HEK293 (cell line): ENCODE data around the gene EVI5.

Experiments
- CTCF ChIA-PET: fragments of 350-600 bp; formaldehyde crosslinking; extraction: SDS; loops from one replicate; lab custom pipeline; 2021; ENCODE audit warnings: antibody characterized with exemption; lab: Yijun Ruan, JAX
- POLR2A ChIA-PET: fragments of 300-600 bp; formaldehyde crosslinking; extraction: SDS; loops from one replicate; lab custom pipeline; 2020; ENCODE audit warnings: antibody characterized with exemption, inconsistent platforms; lab: Yijun Ruan, JAX
- H3K27ac ChIP-seq: fragments of 200-500 bp; sonication (Bioruptor generic); 2 replicates; pipeline ENCODE4 v1.5.1; 2014; ENCODE audit warnings: low read depth, low read length, control low read depth, inconsistent platforms; ENCODE audit errors: extremely low read depth
- H3K36me3 ChIP-seq, 2 experiments: fragments of 200-500 bp in 1 of 2; sonication (Bioruptor generic) in 1 of 2; 1 replicate in 1 of 2; 2 replicates in 1 of 2; pipeline ENCODE4 v1.5.1; 2014 to 2017; ENCODE audit warnings: inconsistent platforms in 2 of 2, low read length in 2 of 2; ENCODE audit not compliant: control insufficient read depth in 2 of 2, insufficient read depth in 1 of 2
- H3K4me1 ChIP-seq: fragments of 200-500 bp; sonication (Bioruptor generic); 2 replicates; pipeline ENCODE4 v1.5.1; 2014; ENCODE audit warnings: mild to moderate bottlenecking, low read length, inconsistent platforms; ENCODE audit not compliant: control insufficient read depth, insufficient read depth
- H3K4me3 ChIP-seq: 2 replicates; pipeline ENCODE4 v1.5.1; 2011; ENCODE audit warnings: low read depth, mild to moderate bottlenecking, control low read depth, low read length, moderate library complexity
- H3K9me3 ChIP-seq: fragments of 200-500 bp; sonication (Bioruptor generic); 2 replicates; pipeline ENCODE4 v1.5.1; 2014; ENCODE audit warnings: low read depth, low read length, inconsistent platforms; ENCODE audit not compliant: control insufficient read depth, insufficient read depth
- HIC1 ChIP-seq: fragments of 450-650 bp; formaldehyde crosslinking; IDR thresholded peaks from 2 replicates; pipeline ENCODE4 v1.5.1; 2016; ENCODE audit warnings: missing biosample characterization, missing genetic modification characterization
- KLF1 ChIP-seq: fragments of 450-650 bp; formaldehyde crosslinking; IDR thresholded peaks from 2 replicates; pipeline ENCODE4 v1.5.1; 2016; ENCODE audit warnings: missing biosample characterization, missing genetic modification characterization
- YY1 ChIP-seq: fragments of 450-650 bp; formaldehyde crosslinking; IDR thresholded peaks from 2 replicates; pipeline ENCODE4 v1.5.1; 2018; ENCODE audit warnings: missing biosample characterization, missing genetic modification characterization
- ZBTB21 ChIP-seq: fragments of 450-650 bp; formaldehyde crosslinking; IDR thresholded peaks from 2 replicates; pipeline ENCODE4 v1.5.1; 2017; ENCODE audit warnings: missing biosample characterization, missing genetic modification characterization
- ZFP69B ChIP-seq: fragments of 450-650 bp; formaldehyde crosslinking; IDR thresholded peaks from 2 replicates; pipeline ENCODE4 v1.5.1; 2016; ENCODE audit warnings: missing biosample characterization, missing genetic modification characterization
- ZNF146 ChIP-seq: fragments of 450-650 bp; formaldehyde crosslinking; IDR thresholded peaks from 2 replicates; pipeline ENCODE4 v1.5.1; 2016; ENCODE audit warnings: missing biosample characterization, missing genetic modification characterization
- ZNF175 ChIP-seq: fragments of 450-650 bp; formaldehyde crosslinking; IDR thresholded peaks from 2 replicates; pipeline ENCODE4 v1.5.1; 2016; ENCODE audit warnings: missing biosample characterization, missing genetic modification characterization
- ZNF18 ChIP-seq: fragments of 450-650 bp; formaldehyde crosslinking; IDR thresholded peaks from 2 replicates; pipeline ENCODE4 v1.5.1; 2016; ENCODE audit warnings: missing biosample characterization, missing genetic modification characterization
- ZNF223 ChIP-seq: fragments of 450-650 bp; formaldehyde crosslinking; IDR thresholded peaks from 2 replicates; pipeline ENCODE4 v1.5.1; 2016; ENCODE audit warnings: missing biosample characterization, missing genetic modification characterization
- ZNF350 ChIP-seq: fragments of 450-650 bp; formaldehyde crosslinking; IDR thresholded peaks from 2 replicates; pipeline ENCODE4 v1.5.0; 2017; ENCODE audit warnings: missing biosample characterization, mild to moderate bottlenecking, missing genetic modification characterization
- ZNF354C ChIP-seq: fragments of 450-650 bp; formaldehyde crosslinking; IDR thresholded peaks from 2 replicates; pipeline ENCODE4 v1.5.1; 2016; ENCODE audit warnings: missing biosample characterization, missing genetic modification characterization, low read depth, borderline replicate concordance
- ZNF423 ChIP-seq: fragments of 450-650 bp; formaldehyde crosslinking; IDR thresholded peaks from 2 replicates; pipeline ENCODE4 v1.5.1; 2016; ENCODE audit warnings: missing biosample characterization, missing genetic modification characterization
- ZNF488 ChIP-seq: fragments of 450-650 bp; formaldehyde crosslinking; IDR thresholded peaks from 2 replicates; pipeline ENCODE4 v1.5.1; 2016; ENCODE audit warnings: missing biosample characterization, missing genetic modification characterization
- ZNF558 ChIP-seq: fragments of 450-650 bp; formaldehyde crosslinking; IDR thresholded peaks from 2 replicates; pipeline ENCODE4 v1.5.1; 2016; ENCODE audit warnings: missing biosample characterization, missing genetic modification characterization
- ZNF624 ChIP-seq: fragments of 450-650 bp; formaldehyde crosslinking; IDR thresholded peaks from 2 replicates; pipeline ENCODE4 v1.5.1; 2017; ENCODE audit warnings: missing biosample characterization, missing genetic modification characterization
- ZNF76 ChIP-seq: fragments of 450-650 bp; formaldehyde crosslinking; IDR thresholded peaks from 2 replicates; pipeline ENCODE4; 2016; ENCODE audit warnings: low read depth, missing biosample characterization, missing genetic modification characterization, borderline replicate concordance
- ZNF768 ChIP-seq: fragments of 450-650 bp; formaldehyde crosslinking; IDR thresholded peaks from 2 replicates; pipeline ENCODE4 v1.5.1; 2018; ENCODE audit warnings: missing biosample characterization, mild to moderate bottlenecking, missing genetic modification characterization
- ZNF776 ChIP-seq: fragments of 450-650 bp; formaldehyde crosslinking; IDR thresholded peaks from 2 replicates; pipeline ENCODE4 v1.5.0; 2017; ENCODE audit warnings: missing biosample characterization, missing genetic modification characterization, borderline replicate concordance
- TF ChIP-seq, protein P1 (sequence below): fragments of 450-650 bp; formaldehyde crosslinking; IDR thresholded peaks from 2 replicates; pipeline ENCODE4 v1.5.1; 2016; ENCODE audit warnings: missing biosample characterization, missing genetic modification characterization
- TF ChIP-seq, protein P2 (sequence below): fragments of 450-650 bp; formaldehyde crosslinking; IDR thresholded peaks from 2 replicates; pipeline ENCODE4 v1.5.1; 2016; ENCODE audit warnings: missing biosample characterization, missing genetic modification characterization

EVI5 gene

GRCh38 chr1:92572520-92572919 is 212.4 kb downstream of the EVI5 start:
- TF ChIP-seq KLF1 (tag by site-specific recombination) (no peak), ZNF768 (no peak), ZNF76 (tag by site-specific recombination) (no peak)
- ChIA-PET POLR2A (no interaction called here), CTCF (interaction anchor here (1.1 kb wide), 1 partner anchor 263 kb away, joined by 3 read pairs; no protein-coding TSS in a partner anchor)

DNA sequence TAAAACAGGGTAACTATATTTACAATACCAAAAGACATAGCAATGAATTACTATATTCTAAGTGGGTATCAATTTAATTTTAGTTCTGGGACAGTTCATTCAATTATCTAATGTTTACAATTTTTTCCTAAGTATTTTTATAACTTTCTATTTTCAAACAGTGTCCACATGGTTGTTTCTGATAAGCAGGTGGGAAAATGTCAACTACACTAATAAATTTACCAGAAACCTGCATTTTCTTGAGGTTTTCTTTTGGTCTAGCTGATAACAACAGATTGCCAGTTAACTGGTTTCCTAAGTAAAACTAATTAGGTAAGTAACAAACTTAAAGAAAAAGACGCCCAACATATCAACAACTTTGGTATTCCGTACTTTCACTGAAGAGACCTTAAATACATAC is 213.3 kb downstream of the EVI5 start:
- H3K9me3 ChIP-seq, result no peaks in the 10 kb centered on the region
- TF ChIP-seq ZNF354C (tag by site-specific recombination), result no peak
- TF ChIP-seq ZNF624, result no peak
- TF ChIP-seq ZBTB21 (tag by site-specific recombination), result no peak
- TF ChIP-seq, protein P1, sequence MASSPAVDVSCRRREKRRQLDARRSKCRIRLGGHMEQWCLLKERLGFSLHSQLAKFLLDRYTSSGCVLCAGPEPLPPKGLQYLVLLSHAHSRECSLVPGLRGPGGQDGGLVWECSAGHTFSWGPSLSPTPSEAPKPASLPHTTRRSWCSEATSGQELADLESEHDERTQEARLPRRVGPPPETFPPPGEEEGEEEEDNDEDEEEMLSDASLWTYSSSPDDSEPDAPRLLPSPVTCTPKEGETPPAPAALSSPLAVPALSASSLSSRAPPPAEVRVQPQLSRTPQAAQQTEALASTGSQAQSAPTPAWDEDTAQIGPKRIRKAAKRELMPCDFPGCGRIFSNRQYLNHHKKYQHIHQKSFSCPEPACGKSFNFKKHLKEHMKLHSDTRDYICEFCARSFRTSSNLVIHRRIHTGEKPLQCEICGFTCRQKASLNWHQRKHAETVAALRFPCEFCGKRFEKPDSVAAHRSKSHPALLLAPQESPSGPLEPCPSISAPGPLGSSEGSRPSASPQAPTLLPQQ (tag by site-specific recombination), result no peak
- TF ChIP-seq ZNF223 (tag by site-specific recombination), result no peak
- no peak for TF ChIP-seq HIC1
- TF ChIP-seq ZNF423 (tag by site-specific recombination), result no peak
- no peak for TF ChIP-seq ZNF776 (tag by site-specific recombination)
- no peak for TF ChIP-seq YY1
- no peak for TF ChIP-seq ZNF146
- TF ChIP-seq ZNF350 (tag by site-specific recombination), result no peak
- no peak for TF ChIP-seq ZNF18 (tag by site-specific recombination)
- no peak for TF ChIP-seq ZFP69B
- no peak for TF ChIP-seq ZNF558 (tag by site-specific recombination)
- TF ChIP-seq ZNF488 (tag by site-specific recombination), result no peak
- no peak for TF ChIP-seq ZNF175 (tag by site-specific recombination)
- TF ChIP-seq, protein P2, sequence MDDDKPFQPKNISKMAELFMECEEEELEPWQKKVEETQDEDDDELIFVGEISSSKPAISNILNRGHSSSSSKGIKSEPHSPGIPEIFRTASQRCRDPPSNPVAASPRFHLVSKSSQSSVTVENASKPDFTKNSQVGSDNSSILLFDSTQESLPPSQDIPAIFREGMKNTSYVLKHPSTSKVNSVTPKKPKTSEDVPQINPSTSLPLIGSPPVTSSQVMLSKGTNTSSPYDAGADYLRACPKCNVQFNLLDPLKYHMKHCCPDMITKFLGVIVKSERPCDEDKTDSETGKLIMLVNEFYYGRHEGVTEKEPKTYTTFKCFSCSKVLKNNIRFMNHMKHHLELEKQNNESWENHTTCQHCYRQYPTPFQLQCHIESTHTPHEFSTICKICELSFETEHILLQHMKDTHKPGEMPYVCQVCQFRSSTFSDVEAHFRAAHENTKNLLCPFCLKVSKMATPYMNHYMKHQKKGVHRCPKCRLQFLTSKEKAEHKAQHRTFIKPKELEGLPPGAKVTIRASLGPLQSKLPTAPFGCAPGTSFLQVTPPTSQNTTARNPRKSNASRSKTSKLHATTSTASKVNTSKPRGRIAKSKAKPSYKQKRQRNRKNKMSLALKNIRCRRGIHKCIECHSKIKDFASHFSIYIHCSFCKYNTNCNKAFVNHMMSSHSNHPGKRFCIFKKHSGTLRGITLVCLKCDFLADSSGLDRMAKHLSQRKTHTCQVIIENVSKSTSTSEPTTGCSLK, result no peak
- TF ChIP-seq, all 188 proteins: peak for 0
- no peaks in the 10 kb centered on the region for H3K4me1 ChIP-seq
- no peak overlapping the region for H3K27ac ChIP-seq
- peaks cover 0 to 2% of the 10 kb centered on the region in 2 experiments; a peak in 2 of 3 replicates for H3K36me3 ChIP-seq
- ChIA-PET POLR2A (no interaction called here), CTCF (interaction anchor here (0.7 kb wide), 1 partner anchor 193 kb away, joined by 4 read pairs; no protein-coding TSS in a partner anchor)
- H3K4me3 ChIP-seq, result no peak overlapping the region

More at GRCh38 chr1:92572520-92572919, 212.4 kb downstream of the EVI5 start:
- Histone ChIP-seq H3K4me3 (no peak overlapping the region), H3K4me1 (no peaks in the 10 kb centered on the region), H3K36me3 (peaks cover 0 to 2% of the 10 kb centered on the region in 2 experiments; a peak in 1 of 3 replicates), H3K27ac (no peak overlapping the region), H3K9me3 (no peaks in the 10 kb centered on the region)
